VCaP (cell line): ENCODE data around the gene HACL1.

Experiments
- H3K27ac ChIP-seq: fragments of 450-650 bp; 2 replicates; pipeline ENCODE4 v1.5.1; 2017
- CTCF ChIP-seq: fragments of 450-650 bp; conservative IDR thresholded peaks from 2 replicates; pipeline ENCODE4 v1.5.1; 2017; ENCODE audit warnings: mild to moderate bottlenecking, moderate library complexity

Gene HACL1

GRCh38 chr3:15633766-15634598, 32.6 kb upstream of the HACL1 start:
- no peak for TF ChIP-seq CTCF
- peak overlapping the region; percentile 84 for H3K27ac ChIP-seq

- H3K27ac ChIP-seq: peak overlapping the region; percentile 84
- no peak for TF ChIP-seq CTCF
These were observed 31.8 kb upstream of the HACL1 start for GRCh38 chr3:15633159-15633558.

GRCh38 chr3:15632212-15632580, 30.8 kb upstream of the HACL1 start:
- peak overlapping the region; percentile 84 for H3K27ac ChIP-seq
- TF ChIP-seq CTCF: no peak

GRCh38 chr3:15631426-15632211, 30.2 kb upstream of the HACL1 start:
- peak overlapping the region; percentile 84 for H3K27ac ChIP-seq
- no peak for TF ChIP-seq CTCF

GRCh38 chr3:15630646-15631350, 29.4 kb upstream of the HACL1 start:
- TF ChIP-seq CTCF: no peak
- peak overlapping the region; percentile 84 for H3K27ac ChIP-seq

- peak; percentile 90 for TF ChIP-seq CTCF
- H3K27ac ChIP-seq: peak overlapping the region; percentile 84
These were observed 28.7 kb upstream of the HACL1 start for GRCh38 chr3:15629860-15630597.
